HG03045 (cell line): ENCODE results near the gene PARP14.

Experiments used
- ATAC-seq: cut with Tn5 transposase; IDR thresholded peaks from one replicate; pipeline ENCODE4 v1.9.1; 2021; ENCODE audit warnings: mild to moderate bottlenecking, moderate library complexity; ENCODE audit not compliant: unreplicated experiment

PARP14 gene

GRCh38 chr3:122760453-122761271 is 80.0 kb downstream of the PARP14 start:
- ATAC-seq = no peak

- ATAC-seq = no peak
Measured at GRCh38 chr3:122766430-122766829, 85.8 kb downstream of the PARP14 start.

- ATAC-seq = no peak
Measured at GRCh38 chr3:122767540-122768372, 87.1 kb downstream of the PARP14 start.

- no peak for ATAC-seq
Measured at GRCh38 chr3:122770521-122771202, 90.0 kb downstream of the PARP14 start.

GRCh38 chr3:122772827-122773226 is 92.2 kb downstream of the PARP14 start:
- ATAC-seq = no peak

GRCh38 chr3:122773944-122774509 is 93.4 kb downstream of the PARP14 start:
- no peak for ATAC-seq

GRCh38 chr3:122774564-122774963 is 93.9 kb downstream of the PARP14 start:
- no peak for ATAC-seq

- ATAC-seq = no peak
Measured at GRCh38 chr3:122776675-122777468, 96.2 kb downstream of the PARP14 start.

- ATAC-seq = no peak
Measured at GRCh38 chr3:122777563-122777962, 96.9 kb downstream of the PARP14 start.
